DND-41 (cell line): ENCODE data around the gene SRF.

Experiments used
- ATAC-seq: fragments of 200-7000 bp; cut with Tn5 transposase; 3 replicates; pipeline ENCODE4 v1.9.1; 2021; ENCODE audit warnings: low read depth; ENCODE audit not compliant: insufficient read depth
- DNase-seq: peaks from one replicate; pipeline ENCODE4 v3.0.0-alpha.2; 2020
- H2AFZ ChIP-seq: 2 replicates; pipeline ENCODE4 v1.6.0; 2012; ENCODE audit warnings: low read depth, low read length
- H3K27ac ChIP-seq: 2 replicates; pipeline ENCODE4 v1.5.1; 2012; ENCODE audit warnings: low read length, inconsistent platforms
- H3K27me3 ChIP-seq: fragments of 200-600 bp; sonication (generic); 2 replicates; pipeline ENCODE4 v1.6.0; 2012; ENCODE audit warnings: low read length, mild to moderate bottlenecking, inconsistent platforms; ENCODE audit not compliant: insufficient read depth, poor library complexity
- H3K36me3 ChIP-seq: 2 replicates; pipeline ENCODE4 v1.5.1; 2012; ENCODE audit warnings: low read length, inconsistent platforms; ENCODE audit not compliant: insufficient read depth
- H3K4me1 ChIP-seq: 2 replicates; pipeline ENCODE4 v1.5.1; 2012; ENCODE audit warnings: mild to moderate bottlenecking, low read length; ENCODE audit not compliant: insufficient read depth
- H3K4me2 ChIP-seq: 2 replicates; pipeline ENCODE4 v1.6.0; 2012; ENCODE audit warnings: mild to moderate bottlenecking, moderate library complexity, low read length, inconsistent platforms; ENCODE audit not compliant: insufficient read depth
- H3K4me3 ChIP-seq, 2 experiments: fragments of 200-600 bp in 1 of 2; shearing (Covaris generic) in 1 of 2; 2 replicates each; pipeline ENCODE4 v1.5.1; 2012 to 2016; ENCODE audit warnings: inconsistent platforms in 2 of 2, low read length in 2 of 2, mild to moderate bottlenecking in 2 of 2, low read depth in 1 of 2, moderate library complexity in 1 of 2
- H3K79me2 ChIP-seq: 2 replicates; pipeline ENCODE4 v1.6.0; 2012; ENCODE audit warnings: low read length, inconsistent platforms; ENCODE audit not compliant: insufficient read depth
- H3K9ac ChIP-seq: 2 replicates; pipeline ENCODE4 v1.6.0; 2012; ENCODE audit warnings: low read depth, mild to moderate bottlenecking, inconsistent platforms, low read length, moderate library complexity
- H3K9me3 ChIP-seq: 2 replicates; pipeline ENCODE4 v1.5.1; 2012; ENCODE audit warnings: low read length, moderate library complexity, mild to moderate bottlenecking, inconsistent platforms; ENCODE audit not compliant: insufficient read depth, severe bottlenecking
- H4K20me1 ChIP-seq: 2 replicates; pipeline ENCODE4 v1.6.0; 2012; ENCODE audit warnings: low read length; ENCODE audit not compliant: insufficient read depth
- EZH2 ChIP-seq: IDR thresholded peaks from 3 replicates; pipeline ENCODE4 v1.6.1; 2012; ENCODE audit warnings: borderline replicate concordance, low read depth, mild to moderate bottlenecking, moderate library complexity, low read length, inconsistent platforms; ENCODE audit not compliant: severe bottlenecking
- TF ChIP-seq, protein P1 (sequence below): IDR thresholded peaks from 2 replicates; pipeline ENCODE4 v1.5.1; 2012; ENCODE audit warnings: borderline replicate concordance, low read length, moderate library complexity, mild to moderate bottlenecking; ENCODE audit not compliant: poor library complexity, severe bottlenecking; ENCODE audit errors: extremely low read depth

Gene SRF

DNA sequence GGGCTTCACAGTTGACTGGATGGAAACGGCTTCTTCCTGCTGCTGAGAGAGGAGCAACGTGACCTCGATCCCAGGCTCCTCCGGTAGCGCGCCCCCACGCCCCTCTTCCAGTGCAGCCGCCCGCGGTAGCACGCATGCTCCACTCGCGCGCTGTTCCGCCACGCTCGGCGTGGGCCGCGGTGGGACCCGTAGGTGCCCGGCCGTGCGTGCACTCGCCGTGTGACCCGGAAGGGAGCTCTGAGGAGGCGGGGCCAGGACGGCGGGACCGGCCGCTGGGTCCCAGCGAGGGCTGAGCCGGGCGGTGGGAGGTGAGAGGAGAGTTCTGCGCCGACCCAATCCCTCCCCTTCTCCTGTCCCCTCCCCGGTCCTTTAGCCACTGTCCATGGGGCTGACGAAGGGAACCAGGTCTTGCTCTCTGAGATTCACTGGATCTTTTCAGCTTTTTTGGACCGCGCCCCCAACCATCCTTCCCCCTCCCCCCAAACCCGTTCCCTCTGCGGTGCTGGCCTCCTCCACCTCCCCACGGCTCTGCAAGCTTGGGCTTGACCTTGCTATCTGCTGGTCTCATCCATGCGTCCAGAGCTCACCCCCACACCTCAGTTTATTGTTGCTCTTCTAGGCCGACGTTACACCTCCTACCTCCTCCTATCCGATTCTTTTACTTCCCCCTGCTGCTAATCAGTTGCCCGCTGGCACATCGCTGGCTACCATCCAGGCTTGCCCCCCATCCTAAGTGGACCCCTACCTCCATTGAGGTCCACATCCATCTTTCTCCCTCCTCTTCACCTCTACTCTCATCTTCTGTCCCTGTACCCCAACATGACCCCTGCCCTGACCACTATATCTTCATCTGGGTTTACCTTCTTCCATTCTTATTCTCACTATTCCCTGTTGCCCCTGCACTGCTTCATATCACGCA lies 11.1 kb downstream of the SRF start, which contains the start of gene CUL9:
CUL9 (plus strand) TSS at position 255 of the 919 bp plus-strand sequence. CDS start 2,115 bp downstream, outside the sequence.
- Histone ChIP-seq H3K36me3 (peaks cover 51% of the 10 kb centered on the region), H2AFZ (peak within 1 kb of the TSS; percentile 94)
- TF ChIP-seq, protein P1, sequence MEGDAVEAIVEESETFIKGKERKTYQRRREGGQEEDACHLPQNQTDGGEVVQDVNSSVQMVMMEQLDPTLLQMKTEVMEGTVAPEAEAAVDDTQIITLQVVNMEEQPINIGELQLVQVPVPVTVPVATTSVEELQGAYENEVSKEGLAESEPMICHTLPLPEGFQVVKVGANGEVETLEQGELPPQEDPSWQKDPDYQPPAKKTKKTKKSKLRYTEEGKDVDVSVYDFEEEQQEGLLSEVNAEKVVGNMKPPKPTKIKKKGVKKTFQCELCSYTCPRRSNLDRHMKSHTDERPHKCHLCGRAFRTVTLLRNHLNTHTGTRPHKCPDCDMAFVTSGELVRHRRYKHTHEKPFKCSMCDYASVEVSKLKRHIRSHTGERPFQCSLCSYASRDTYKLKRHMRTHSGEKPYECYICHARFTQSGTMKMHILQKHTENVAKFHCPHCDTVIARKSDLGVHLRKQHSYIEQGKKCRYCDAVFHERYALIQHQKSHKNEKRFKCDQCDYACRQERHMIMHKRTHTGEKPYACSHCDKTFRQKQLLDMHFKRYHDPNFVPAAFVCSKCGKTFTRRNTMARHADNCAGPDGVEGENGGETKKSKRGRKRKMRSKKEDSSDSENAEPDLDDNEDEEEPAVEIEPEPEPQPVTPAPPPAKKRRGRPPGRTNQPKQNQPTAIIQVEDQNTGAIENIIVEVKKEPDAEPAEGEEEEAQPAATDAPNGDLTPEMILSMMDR: peak; percentile 25
- no peak for TF ChIP-seq EZH2

GRCh38 chr6:43183441-43183840 lies 12.4 kb downstream of the SRF start:
- H3K9me3 ChIP-seq: no peaks in the 10 kb centered on the region
- peaks cover 2% of the 10 kb centered on the region; the same call in 1 of the 2 replicates for H4K20me1 ChIP-seq
- H3K9ac ChIP-seq: peak overlapping the region; percentile 64; the same call in 1 of the 2 replicates
- no peak overlapping the region for H3K27ac ChIP-seq
- peaks cover 48% of the 10 kb centered on the region for H3K4me1 ChIP-seq
- no peak overlapping the region for H2AFZ ChIP-seq
- H3K79me2 ChIP-seq: peaks cover 24% of the 10 kb centered on the region
- peak overlapping the region; percentile 75 for H3K4me2 ChIP-seq
- peaks cover 54% of the 10 kb centered on the region for H3K36me3 ChIP-seq
- H3K27me3 ChIP-seq: no peaks in the 10 kb centered on the region
- DNase-seq (no peak), ATAC-seq (no peak)
- H3K4me3 ChIP-seq: peak overlapping the region in 1 of 2 experiments; percentile 73; a peak in 1 of 4 replicates
- no peak for TF ChIP-seq EZH2
- TF ChIP-seq, protein P1: no peak

More for the DNA sequence above, 11.1 kb downstream of the SRF start, which contains the start of gene CUL9:
- peak within 1 kb of the TSS; percentile 75 for H3K4me2 ChIP-seq
- peaks cover 48% of the 10 kb centered on the region for H3K4me1 ChIP-seq
- peak within 1 kb of the TSS; percentile 64 for H3K9ac ChIP-seq
- H4K20me1 ChIP-seq: peaks cover 4% of the 10 kb centered on the region
- DNase-seq (peak; percentile 84), ATAC-seq (peak; percentile 94)
- peak within 1 kb of the TSS; percentile 81 for H3K27ac ChIP-seq
- peak within 1 kb of the TSS; percentile 48 to 73; a peak in 3 of 4 replicates for H3K4me3 ChIP-seq
- H3K27me3 ChIP-seq: no peaks in the 10 kb centered on the region
- peaks cover 24% of the 10 kb centered on the region for H3K79me2 ChIP-seq
- no peaks in the 10 kb centered on the region for H3K9me3 ChIP-seq

GRCh38 chr6:43184268-43184985 lies 13.4 kb downstream of the SRF start:
- Histone ChIP-seq H3K4me2 (peak overlapping the region; percentile 37; the same call in 1 of the 2 replicates), H3K4me1 (peaks cover 48% of the 10 kb centered on the region), H3K27me3 (no peaks in the 10 kb centered on the region), H3K27ac (no peak overlapping the region), H3K36me3 (peaks cover 47% of the 10 kb centered on the region), H3K79me2 (peaks cover 24% of the 10 kb centered on the region), H3K9me3 (no peaks in the 10 kb centered on the region), H2AFZ (no peak overlapping the region), H3K9ac (peak overlapping the region; percentile 15; the same call in 1 of the 2 replicates), H4K20me1 (peaks cover 2% of the 10 kb centered on the region; the same call in 1 of the 2 replicates), H3K4me3 (no peak overlapping the region)
- ATAC-seq (no peak), DNase-seq (no peak)
- TF ChIP-seq EZH2: no peak
- TF ChIP-seq, protein P1: no peak
